ENCODE data around the gene MYL6. TPM values are rescaled to one million over a fixed set of nuclear protein-coding genes. Genes with fewer than 3 reads are reported as not detected.

The MYL6 gene
- total and polyA plus RNA-seq, 9 of the 15 experiments (the other 6 are each of a cell fraction or from before 2014, with no cell fraction given) = 557 to 1,664 (median 958) TPM

DNA sequence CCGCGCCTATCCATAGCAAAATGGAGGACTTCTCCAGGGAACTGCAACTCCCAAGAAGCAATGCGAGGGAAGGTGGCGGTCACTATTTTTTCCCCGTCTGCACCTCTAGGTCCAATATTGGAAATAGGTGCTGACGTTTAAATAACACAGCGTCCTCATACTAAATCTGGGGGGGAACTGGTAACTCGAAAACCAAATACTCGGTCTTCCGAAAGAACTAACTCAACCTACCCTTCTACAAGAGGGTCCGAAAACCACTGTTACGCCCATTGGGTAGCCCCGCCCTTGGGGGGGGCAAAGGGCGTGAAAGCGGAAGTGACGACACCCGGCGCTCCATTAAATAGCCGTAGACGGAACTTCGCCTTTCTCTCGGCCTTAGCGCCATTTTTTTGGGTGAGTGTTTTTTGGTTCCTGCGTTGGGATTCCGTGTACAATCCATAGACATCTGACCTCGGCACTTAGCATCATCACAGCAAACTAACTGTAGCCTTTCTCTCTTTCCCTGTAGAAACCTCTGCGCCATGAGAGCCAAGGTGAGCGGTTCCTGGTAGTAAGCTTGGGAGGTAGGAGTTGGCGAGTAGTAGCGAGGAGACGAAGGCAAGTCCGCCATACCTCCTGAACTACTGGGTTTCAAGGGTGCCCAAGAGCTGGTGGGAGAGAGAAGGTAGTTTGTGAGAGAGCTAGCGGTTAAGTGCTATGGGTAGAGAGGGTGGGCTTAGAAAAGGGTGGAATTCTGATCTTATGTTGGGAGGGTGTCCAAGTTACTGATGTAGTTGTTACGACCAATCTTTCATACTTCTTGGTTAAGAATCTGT lies 41.7 kb upstream of the MYL6 start, which contains the start of gene RPL41 (continued):
- TF ChIP-seq, protein P1, sequence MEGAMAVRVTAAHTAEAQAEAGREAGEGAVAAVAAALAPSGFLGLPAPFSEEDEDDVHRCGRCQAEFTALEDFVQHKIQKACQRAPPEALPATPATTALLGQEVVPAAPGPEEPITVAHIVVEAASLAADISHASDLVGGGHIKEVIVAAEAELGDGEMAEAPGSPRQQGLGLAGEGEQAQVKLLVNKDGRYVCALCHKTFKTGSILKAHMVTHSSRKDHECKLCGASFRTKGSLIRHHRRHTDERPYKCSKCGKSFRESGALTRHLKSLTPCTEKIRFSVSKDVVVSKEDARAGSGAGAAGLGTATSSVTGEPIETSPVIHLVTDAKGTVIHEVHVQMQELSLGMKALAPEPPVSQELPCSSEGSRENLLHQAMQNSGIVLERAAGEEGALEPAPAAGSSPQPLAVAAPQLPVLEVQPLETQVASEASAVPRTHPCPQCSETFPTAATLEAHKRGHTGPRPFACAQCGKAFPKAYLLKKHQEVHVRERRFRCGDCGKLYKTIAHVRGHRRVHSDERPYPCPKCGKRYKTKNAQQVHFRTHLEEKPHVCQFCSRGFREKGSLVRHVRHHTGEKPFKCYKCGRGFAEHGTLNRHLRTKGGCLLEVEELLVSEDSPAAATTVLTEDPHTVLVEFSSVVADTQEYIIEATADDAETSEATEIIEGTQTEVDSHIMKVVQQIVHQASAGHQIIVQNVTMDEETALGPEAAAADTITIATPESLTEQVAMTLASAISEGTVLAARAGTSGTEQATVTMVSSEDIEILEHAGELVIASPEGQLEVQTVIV (CRISPR knock-in tag; IDR thresholded peaks at IDR 0.05; ENCODE audit: borderline replicate concordance) = peak; percentile 70; the same call in 1 of the 2 replicates
- TF ChIP-seq CBX5 (IDR thresholded peaks at IDR 0.05; ENCODE audit: borderline replicate concordance, low read depth) = no peak
- no peak for TF ChIP-seq ZNF696 (CRISPR knock-in tag; conservative IDR thresholded peaks at IDR 0.05)
- TF ChIP-seq HDGF (IDR thresholded peaks at IDR 0.05) = 0 out of 2 replicates have a peak, but pooled peaks have one; percentile 4
- TF ChIP-seq, protein P2, sequence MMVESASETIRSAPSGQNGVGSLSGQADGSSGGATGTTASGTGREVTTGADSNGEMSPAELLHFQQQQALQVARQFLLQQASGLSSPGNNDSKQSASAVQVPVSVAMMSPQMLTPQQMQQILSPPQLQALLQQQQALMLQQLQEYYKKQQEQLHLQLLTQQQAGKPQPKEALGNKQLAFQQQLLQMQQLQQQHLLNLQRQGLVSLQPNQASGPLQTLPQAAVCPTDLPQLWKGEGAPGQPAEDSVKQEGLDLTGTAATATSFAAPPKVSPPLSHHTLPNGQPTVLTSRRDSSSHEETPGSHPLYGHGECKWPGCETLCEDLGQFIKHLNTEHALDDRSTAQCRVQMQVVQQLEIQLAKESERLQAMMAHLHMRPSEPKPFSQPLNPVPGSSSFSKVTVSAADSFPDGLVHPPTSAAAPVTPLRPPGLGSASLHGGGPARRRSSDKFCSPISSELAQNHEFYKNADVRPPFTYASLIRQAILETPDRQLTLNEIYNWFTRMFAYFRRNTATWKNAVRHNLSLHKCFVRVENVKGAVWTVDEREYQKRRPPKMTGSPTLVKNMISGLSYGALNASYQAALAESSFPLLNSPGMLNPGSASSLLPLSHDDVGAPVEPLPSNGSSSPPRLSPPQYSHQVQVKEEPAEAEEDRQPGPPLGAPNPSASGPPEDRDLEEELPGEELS (CRISPR knock-in tag; IDR thresholded peaks at IDR 0.05; ENCODE audit: borderline replicate concordance) = no peak
- TF ChIP-seq NFXL1 (CRISPR knock-in tag; IDR thresholded peaks at IDR 0.05) = no peak
- no peak; the same call in 1 of the 2 replicates for TF ChIP-seq DPF2 (IDR thresholded peaks at IDR 0.05)
- TF ChIP-seq EP300 (IDR thresholded peaks at IDR 0.05; ENCODE audit: low read length) = no peak; the same call in 1 of the 2 replicates
- TF ChIP-seq ZNF583 (CRISPR knock-in tag; IDR thresholded peaks at IDR 0.05) = no peak
- peak; percentile 47; the same call in 1 of the 2 replicates for TF ChIP-seq CHCHD3 (CRISPR knock-in tag; IDR thresholded peaks at IDR 0.05)
- no peak for TF ChIP-seq NCOA4 (IDR thresholded peaks at IDR 0.05; ENCODE audit: partially characterized antibody)
- TF ChIP-seq, protein P3, sequence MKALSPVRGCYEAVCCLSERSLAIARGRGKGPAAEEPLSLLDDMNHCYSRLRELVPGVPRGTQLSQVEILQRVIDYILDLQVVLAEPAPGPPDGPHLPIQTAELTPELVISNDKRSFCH (CRISPR knock-in tag; IDR thresholded peaks at IDR 0.05) = no peak
- TF ChIP-seq, protein P3 (tag; IDR thresholded peaks at IDR 0.05) = no peak; the same call in 1 of the 2 replicates
- TF ChIP-seq, protein P4, sequence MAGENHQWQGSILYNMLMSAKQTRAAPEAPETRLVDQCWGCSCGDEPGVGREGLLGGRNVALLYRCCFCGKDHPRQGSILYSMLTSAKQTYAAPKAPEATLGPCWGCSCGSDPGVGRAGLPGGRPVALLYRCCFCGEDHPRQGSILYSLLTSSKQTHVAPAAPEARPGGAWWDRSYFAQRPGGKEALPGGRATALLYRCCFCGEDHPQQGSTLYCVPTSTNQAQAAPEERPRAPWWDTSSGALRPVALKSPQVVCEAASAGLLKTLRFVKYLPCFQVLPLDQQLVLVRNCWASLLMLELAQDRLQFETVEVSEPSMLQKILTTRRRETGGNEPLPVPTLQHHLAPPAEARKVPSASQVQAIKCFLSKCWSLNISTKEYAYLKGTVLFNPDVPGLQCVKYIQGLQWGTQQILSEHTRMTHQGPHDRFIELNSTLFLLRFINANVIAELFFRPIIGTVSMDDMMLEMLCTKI (IDR thresholded peaks at IDR 0.05; ENCODE audit: partially characterized antibody) = no peak
- TF ChIP-seq, protein P5, sequence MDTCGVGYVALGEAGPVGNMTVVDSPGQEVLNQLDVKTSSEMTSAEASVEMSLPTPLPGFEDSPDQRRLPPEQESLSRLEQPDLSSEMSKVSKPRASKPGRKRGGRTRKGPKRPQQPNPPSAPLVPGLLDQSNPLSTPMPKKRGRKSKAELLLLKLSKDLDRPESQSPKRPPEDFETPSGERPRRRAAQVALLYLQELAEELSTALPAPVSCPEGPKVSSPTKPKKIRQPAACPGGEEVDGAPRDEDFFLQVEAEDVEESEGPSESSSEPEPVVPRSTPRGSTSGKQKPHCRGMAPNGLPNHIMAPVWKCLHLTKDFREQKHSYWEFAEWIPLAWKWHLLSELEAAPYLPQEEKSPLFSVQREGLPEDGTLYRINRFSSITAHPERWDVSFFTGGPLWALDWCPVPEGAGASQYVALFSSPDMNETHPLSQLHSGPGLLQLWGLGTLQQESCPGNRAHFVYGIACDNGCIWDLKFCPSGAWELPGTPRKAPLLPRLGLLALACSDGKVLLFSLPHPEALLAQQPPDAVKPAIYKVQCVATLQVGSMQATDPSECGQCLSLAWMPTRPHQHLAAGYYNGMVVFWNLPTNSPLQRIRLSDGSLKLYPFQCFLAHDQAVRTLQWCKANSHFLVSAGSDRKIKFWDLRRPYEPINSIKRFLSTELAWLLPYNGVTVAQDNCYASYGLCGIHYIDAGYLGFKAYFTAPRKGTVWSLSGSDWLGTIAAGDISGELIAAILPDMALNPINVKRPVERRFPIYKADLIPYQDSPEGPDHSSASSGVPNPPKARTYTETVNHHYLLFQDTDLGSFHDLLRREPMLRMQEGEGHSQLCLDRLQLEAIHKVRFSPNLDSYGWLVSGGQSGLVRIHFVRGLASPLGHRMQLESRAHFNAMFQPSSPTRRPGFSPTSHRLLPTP (IDR thresholded peaks at IDR 0.05; ENCODE audit: borderline replicate concordance, extremely low read depth, insufficient read length) = no peak
- TF ChIP-seq PHB2 (IDR thresholded peaks at IDR 0.05; ENCODE audit: low read depth) = 0 out of 2 replicates have a peak, but pooled peaks have one; percentile 53
- 0 out of 2 replicates have a peak, but pooled peaks have one; percentile 23 for TF ChIP-seq SMC3 (conservative IDR thresholded peaks at IDR 0.05; ENCODE audit: insufficient read depth, low read depth, low read length)
- 0 out of 4 replicates have a peak, but pooled peaks of 1 of the 2 experiments have one; percentile 72 for TF ChIP-seq SIN3A (IDR thresholded peaks at IDR 0.05; ENCODE audit: borderline replicate concordance in 2 of 2, control insufficient read depth in 1 of 2, low read depth in 2 of 2, low read length in 2 of 2)

Measured in K562 (cell line).